ENCODE data around the gene SPIC. TPM values are rescaled to one million over a fixed set of nuclear protein-coding genes. Genes with fewer than 3 reads are reported as not detected.
A peak's percentile ranks its signal among the peaks of the same experiment; 100 is the strongest.

SPIC gene
- total RNA-seq, 2 experiments from 2014 or later, result not detected

- peak; percentile 19 for DNase-seq
- H3K27me3 Mint-ChIP-seq, result peaks cover 33% of the 10 kb centered on the region
- H3K27ac Mint-ChIP-seq, result no peak overlapping the region
- H3K4me3 Mint-ChIP-seq, result no peak overlapping the region
- no peaks in the 10 kb centered on the region for H3K4me1 Mint-ChIP-seq
- H3K9me3 Mint-ChIP-seq, result peaks cover 3% of the 10 kb centered on the region
- no peaks in the 10 kb centered on the region for H3K36me3 Mint-ChIP-seq
These were observed 15.3 kb downstream of the SPIC start for GRCh38 chr12:101490286-101490920.

- H3K9me3 Mint-ChIP-seq, result peaks cover 3% of the 10 kb centered on the region
- no peaks in the 10 kb centered on the region for H3K36me3 Mint-ChIP-seq
- no peak for DNase-seq
- H3K27me3 Mint-ChIP-seq, result peaks cover 28% of the 10 kb centered on the region
- H3K4me1 Mint-ChIP-seq, result no peaks in the 10 kb centered on the region
- no peak overlapping the region for H3K27ac Mint-ChIP-seq
- H3K4me3 Mint-ChIP-seq, result no peak overlapping the region
These were observed 16.2 kb downstream of the SPIC start for GRCh38 chr12:101491329-101491728.

- no peaks in the 10 kb centered on the region for H3K36me3 Mint-ChIP-seq
- H3K27ac Mint-ChIP-seq, result no peak overlapping the region
- peaks cover 3% of the 10 kb centered on the region for H3K9me3 Mint-ChIP-seq
- no peak for DNase-seq
- H3K27me3 Mint-ChIP-seq, result peaks cover 23% of the 10 kb centered on the region
- H3K4me1 Mint-ChIP-seq, result no peaks in the 10 kb centered on the region
- no peak overlapping the region for H3K4me3 Mint-ChIP-seq
These were observed 18.4 kb downstream of the SPIC start for GRCh38 chr12:101493556-101493955.

- Mint-ChIP-seq H3K27ac (no peak overlapping the region), H3K4me3 (no peak overlapping the region), H3K36me3 (no peaks in the 10 kb centered on the region), H3K4me1 (no peaks in the 10 kb centered on the region), H3K27me3 (peaks cover 27% of the 10 kb centered on the region), H3K9me3 (no peaks in the 10 kb centered on the region)
- no peak for DNase-seq
These were observed 23.1 kb downstream of the SPIC start for GRCh38 chr12:101498252-101498651.

- Mint-ChIP-seq H3K9me3 (no peaks in the 10 kb centered on the region), H3K27ac (no peak overlapping the region), H3K4me3 (no peak overlapping the region), H3K36me3 (no peaks in the 10 kb centered on the region), H3K4me1 (no peaks in the 10 kb centered on the region), H3K27me3 (peaks cover 33% of the 10 kb centered on the region)
- DNase-seq, result no peak
These were observed 26.4 kb downstream of the SPIC start for GRCh38 chr12:101501410-101501995.

GRCh38 chr12:101521136-101521535 lies 46.0 kb downstream of the SPIC start:
- peaks cover 6% of the 10 kb centered on the region for H3K9me3 Mint-ChIP-seq
- H3K27ac Mint-ChIP-seq, result no peak overlapping the region
- H3K4me3 Mint-ChIP-seq, result no peak overlapping the region
- no peaks in the 10 kb centered on the region for H3K36me3 Mint-ChIP-seq
- DNase-seq, result no peak
- H3K27me3 Mint-ChIP-seq, result peaks cover 9% of the 10 kb centered on the region
- peaks cover 4% of the 10 kb centered on the region for H3K4me1 Mint-ChIP-seq

GRCh38 chr12:101527682-101528081 lies 52.5 kb downstream of the SPIC start:
- H3K36me3 Mint-ChIP-seq, result no peaks in the 10 kb centered on the region
- DNase-seq, result no peak

GRCh38 chr12:101536069-101536674 lies 61.0 kb downstream of the SPIC start:
- H3K4me1 Mint-ChIP-seq, result peaks cover 3% of the 10 kb centered on the region
- no peak overlapping the region for H3K4me3 Mint-ChIP-seq
- no peak overlapping the region for H3K27ac Mint-ChIP-seq
- no peaks in the 10 kb centered on the region for H3K36me3 Mint-ChIP-seq
- H3K27me3 Mint-ChIP-seq, result peaks cover 7% of the 10 kb centered on the region
- no peak for DNase-seq
- H3K9me3 Mint-ChIP-seq, result no peaks in the 10 kb centered on the region

More at GRCh38 chr12:101527682-101528081, 52.5 kb downstream of the SPIC start:
- H3K27me3 Mint-ChIP-seq, result peaks cover 4% of the 10 kb centered on the region
- no peak overlapping the region for H3K4me3 Mint-ChIP-seq
- no peaks in the 10 kb centered on the region for H3K4me1 Mint-ChIP-seq
- no peak overlapping the region for H3K27ac Mint-ChIP-seq
- H3K9me3 Mint-ChIP-seq, result no peaks in the 10 kb centered on the region

Other genes starting within 250 kb of the SPIC start
- gene UTP20, start 195.2 kb upstream of the SPIC start, total RNA-seq, result 10 to 100 TPM; 50.7 to 51.0 TPM
- gene ARL1, start 67.6 kb upstream of the SPIC start, total RNA-seq, result 10 to 100 TPM; 66.2 to 78.0 TPM
- gene MYBPC1, start 119.6 kb downstream of the SPIC start, total RNA-seq, result not detected
- gene CHPT1, start 222.3 kb downstream of the SPIC start, total RNA-seq, result 10 to 100 TPM; 21.5 to 22.8 TPM